ENCODE measurements around the gene ANGPTL3.
"Not testable (repeated sequence)": the region's sequence is repeated elsewhere in the genome, so short reads cannot be mapped to it uniquely, and the experiment has no call there.

Gene ANGPTL3

GRCh38 chr1:62597281-62597680 is at the start of gene ANGPTL3:
ANGPTL3 (plus strand) TSS chr1:62597520; CDS start chr1:62597567, 47 bp downstream.
- no peaks in the 10 kb centered on the region for H3K4me1 Mint-ChIP-seq
- no peak within 1 kb of the TSS for H3K4me3 Mint-ChIP-seq
- no peak within 1 kb of the TSS for H3K27ac Mint-ChIP-seq
- no peak for ATAC-seq
- H3K9me3 Mint-ChIP-seq, result no peaks in the 10 kb centered on the region
- H3K36me3 Mint-ChIP-seq, result no peaks in the 10 kb centered on the region
- no peaks in the 10 kb centered on the region for H3K27me3 Mint-ChIP-seq

- Mint-ChIP-seq H3K4me1 (peaks cover 18% of the 10 kb centered on the region), H3K36me3 (peaks cover 54% of the 10 kb centered on the region), H3K9me3 (no peaks in the 10 kb centered on the region), H3K4me3 (no peak overlapping the region), H3K27ac (no peak overlapping the region), H3K27me3 (no peaks in the 10 kb centered on the region)
- no peak for ATAC-seq
These were observed 36.0 kb upstream of the ANGPTL3 start for GRCh38 chr1:62561306-62561705.

GRCh38 chr1:62567182-62567581 is 30.1 kb upstream of the ANGPTL3 start:
- not testable (repeated sequence) for H3K27ac Mint-ChIP-seq, ATAC-seq, H3K27me3 Mint-ChIP-seq, H3K4me3 Mint-ChIP-seq
- Mint-ChIP-seq H3K36me3 (peaks cover 72% of the 10 kb centered on the region), H3K4me1 (peaks cover 18% of the 10 kb centered on the region), H3K9me3 (peaks cover 15% of the 10 kb centered on the region)

- peaks cover 16% of the 10 kb centered on the region for H3K9me3 Mint-ChIP-seq
- not testable (repeated sequence) for H3K27ac Mint-ChIP-seq, ATAC-seq, H3K27me3 Mint-ChIP-seq, H3K4me3 Mint-ChIP-seq
- H3K36me3 Mint-ChIP-seq, result peaks cover 76% of the 10 kb centered on the region
- H3K4me1 Mint-ChIP-seq, result peaks cover 18% of the 10 kb centered on the region
These were observed 29.4 kb upstream of the ANGPTL3 start for GRCh38 chr1:62567926-62568325.

GRCh38 chr1:62571517-62571916 is 25.8 kb upstream of the ANGPTL3 start:
- Mint-ChIP-seq H3K9me3 (peaks cover 17% of the 10 kb centered on the region), H3K36me3 (peaks cover 73% of the 10 kb centered on the region)
- not testable (repeated sequence) for ATAC-seq, H3K27ac Mint-ChIP-seq, H3K4me1 Mint-ChIP-seq, H3K27me3 Mint-ChIP-seq, H3K4me3 Mint-ChIP-seq

GRCh38 chr1:62572476-62572875 is 24.8 kb upstream of the ANGPTL3 start:
- no peaks in the 10 kb centered on the region for H3K27me3 Mint-ChIP-seq
- H3K27ac Mint-ChIP-seq, result no peak overlapping the region
- H3K4me3 Mint-ChIP-seq, result no peak overlapping the region
- H3K4me1 Mint-ChIP-seq, result no peaks in the 10 kb centered on the region
- H3K36me3 Mint-ChIP-seq, result peaks cover 68% of the 10 kb centered on the region
- no peak for ATAC-seq
- H3K9me3 Mint-ChIP-seq, result peaks cover 17% of the 10 kb centered on the region

- H3K9me3 Mint-ChIP-seq, result peaks cover 11% of the 10 kb centered on the region
- no peak for ATAC-seq
- no peaks in the 10 kb centered on the region for H3K4me1 Mint-ChIP-seq
- no peak overlapping the region for H3K4me3 Mint-ChIP-seq
- no peaks in the 10 kb centered on the region for H3K27me3 Mint-ChIP-seq
- H3K36me3 Mint-ChIP-seq, result peaks cover 57% of the 10 kb centered on the region
- H3K27ac Mint-ChIP-seq, result no peak overlapping the region
These were observed 23.6 kb upstream of the ANGPTL3 start for GRCh38 chr1:62573675-62574074.

GRCh38 chr1:62585469-62586155 is 11.7 kb upstream of the ANGPTL3 start:
- ATAC-seq, result no peak
- no peak overlapping the region for H3K27ac Mint-ChIP-seq
- peaks cover 46% of the 10 kb centered on the region for H3K36me3 Mint-ChIP-seq

GRCh38 chr1:62588000-62588399 is 9.3 kb upstream of the ANGPTL3 start:
- ATAC-seq, result no peak
- Mint-ChIP-seq H3K27ac (no peak overlapping the region), H3K4me3 (no peak overlapping the region), H3K4me1 (no peaks in the 10 kb centered on the region), H3K27me3 (no peaks in the 10 kb centered on the region), H3K9me3 (no peaks in the 10 kb centered on the region), H3K36me3 (peaks cover 42% of the 10 kb centered on the region)

More at GRCh38 chr1:62585469-62586155, 11.7 kb upstream of the ANGPTL3 start:
- Mint-ChIP-seq H3K27me3 (no peaks in the 10 kb centered on the region), H3K9me3 (no peaks in the 10 kb centered on the region), H3K4me1 (no peaks in the 10 kb centered on the region), H3K4me3 (no peak overlapping the region)

- H3K9me3 Mint-ChIP-seq, result no peaks in the 10 kb centered on the region
- no peaks in the 10 kb centered on the region for H3K4me1 Mint-ChIP-seq
- ATAC-seq, result no peak
- H3K4me3 Mint-ChIP-seq, result no peak overlapping the region
- H3K36me3 Mint-ChIP-seq, result peaks cover 42% of the 10 kb centered on the region
- H3K27me3 Mint-ChIP-seq, result no peaks in the 10 kb centered on the region
- no peak overlapping the region for H3K27ac Mint-ChIP-seq
These were observed 8.0 kb upstream of the ANGPTL3 start for GRCh38 chr1:62589321-62589720.

GRCh38 chr1:62590255-62590969 is 6.9 kb upstream of the ANGPTL3 start:
- H3K36me3 Mint-ChIP-seq, result peaks cover 36% of the 10 kb centered on the region
- no peaks in the 10 kb centered on the region for H3K27me3 Mint-ChIP-seq
- H3K4me1 Mint-ChIP-seq, result no peaks in the 10 kb centered on the region
- ATAC-seq, result no peak
- no peak overlapping the region for H3K27ac Mint-ChIP-seq
- no peak overlapping the region for H3K4me3 Mint-ChIP-seq
- H3K9me3 Mint-ChIP-seq, result no peaks in the 10 kb centered on the region

GRCh38 chr1:62590970-62591368 is 6.4 kb upstream of the ANGPTL3 start:
- H3K9me3 Mint-ChIP-seq, result no peaks in the 10 kb centered on the region

GRCh38 chr1:62593825-62594394 is 3.4 kb upstream of the ANGPTL3 start:
- peaks cover 22% of the 10 kb centered on the region for H3K36me3 Mint-ChIP-seq
- ATAC-seq, result no peak
- no peaks in the 10 kb centered on the region for H3K9me3 Mint-ChIP-seq
- no peaks in the 10 kb centered on the region for H3K4me1 Mint-ChIP-seq
- no peak overlapping the region for H3K27ac Mint-ChIP-seq
- no peak overlapping the region for H3K4me3 Mint-ChIP-seq
- H3K27me3 Mint-ChIP-seq, result no peaks in the 10 kb centered on the region

More at GRCh38 chr1:62590970-62591368, 6.4 kb upstream of the ANGPTL3 start:
- Mint-ChIP-seq H3K4me3 (no peak overlapping the region), H3K4me1 (no peaks in the 10 kb centered on the region), H3K36me3 (peaks cover 30% of the 10 kb centered on the region), H3K27me3 (no peaks in the 10 kb centered on the region), H3K27ac (no peak overlapping the region)
- no peak for ATAC-seq

GRCh38 chr1:62595647-62596046 is 1.7 kb upstream of the ANGPTL3 start:
- Mint-ChIP-seq H3K4me3 (no peak overlapping the region), H3K27me3 (no peaks in the 10 kb centered on the region), H3K4me1 (no peaks in the 10 kb centered on the region), H3K36me3 (peaks cover 11% of the 10 kb centered on the region), H3K27ac (no peak overlapping the region), H3K9me3 (no peaks in the 10 kb centered on the region)
- no peak for ATAC-seq

- Mint-ChIP-seq H3K9me3 (no peaks in the 10 kb centered on the region), H3K4me1 (no peaks in the 10 kb centered on the region), H3K4me3 (no peak overlapping the region), H3K27me3 (no peaks in the 10 kb centered on the region), H3K27ac (no peak overlapping the region), H3K36me3 (no peaks in the 10 kb centered on the region)
- no peak for ATAC-seq
These were observed 1.7 kb downstream of the ANGPTL3 start for GRCh38 chr1:62599044-62599443.

- no peaks in the 10 kb centered on the region for H3K27me3 Mint-ChIP-seq
- no peaks in the 10 kb centered on the region for H3K4me1 Mint-ChIP-seq
- H3K9me3 Mint-ChIP-seq, result no peaks in the 10 kb centered on the region
- ATAC-seq, result no peak
- H3K4me3 Mint-ChIP-seq, result no peak overlapping the region
- H3K36me3 Mint-ChIP-seq, result no peaks in the 10 kb centered on the region
- H3K27ac Mint-ChIP-seq, result no peak overlapping the region
These were observed 4.1 kb downstream of the ANGPTL3 start for GRCh38 chr1:62601457-62601856.
